T-helper 17 cell (primary cell): ENCODE data around the gene USP25. TPM values are rescaled to one million over a fixed set of nuclear protein-coding genes. Genes with fewer than 3 reads are reported as not detected.
"Not testable (repeated sequence)": the region's sequence is repeated elsewhere in the genome, so short reads cannot be mapped to it uniquely, and the experiment has no call there.

ENCODE experiments used
- ATAC-seq: fragments of 150-1000 bp; cut with Tn5 transposase; 2 replicates; pipeline ENCODE4 v1.10.0; 2021; ENCODE audit warnings: mild to moderate bottlenecking, moderate library complexity
- DNase-seq, 3 donors: peaks; one replicate each; pipeline versions ENCODE4 v3.0.0 to v3.0.0-alpha.2; 2020 to 2021
- H3K9me3 ChIP-seq: one replicate; pipeline ENCODE4 v1.7.0; 2013; ENCODE audit warnings: low read length, mild to moderate bottlenecking; ENCODE audit not compliant: control insufficient read depth, poor library complexity, severe bottlenecking
- H3K27ac Mint-ChIP-seq: one replicate; pipeline ENCODE4 v1.8.0; 2022; ENCODE audit warnings: mild to moderate bottlenecking, moderate library complexity, mixed read lengths
- H3K27me3 Mint-ChIP-seq: one replicate; pipeline ENCODE4 v1.8.0; 2022; ENCODE audit warnings: mixed read lengths
- H3K36me3 Mint-ChIP-seq: one replicate; pipeline ENCODE4 v1.8.0; 2022; ENCODE audit warnings: low read depth, mixed read lengths
- H3K4me1 Mint-ChIP-seq: one replicate; pipeline ENCODE4 v1.8.0; 2022; ENCODE audit warnings: mild to moderate bottlenecking, mixed read lengths
- H3K4me3 Mint-ChIP-seq: one replicate; pipeline ENCODE4 v1.8.0; 2022; ENCODE audit warnings: mild to moderate bottlenecking, moderate library complexity, mixed read lengths
- total RNA-seq, 4 donors: library from RNA in 2 of 4; stranded (reverse) in 2 of 4; gene quantifications; one replicate each; pipeline ENCODE4 v1.2.3 and lab custom pipeline; 2022 to 2026

USP25 gene
- total RNA-seq, 2 donors from 2014 or later = 52.0 to 66.7 TPM

DNA sequence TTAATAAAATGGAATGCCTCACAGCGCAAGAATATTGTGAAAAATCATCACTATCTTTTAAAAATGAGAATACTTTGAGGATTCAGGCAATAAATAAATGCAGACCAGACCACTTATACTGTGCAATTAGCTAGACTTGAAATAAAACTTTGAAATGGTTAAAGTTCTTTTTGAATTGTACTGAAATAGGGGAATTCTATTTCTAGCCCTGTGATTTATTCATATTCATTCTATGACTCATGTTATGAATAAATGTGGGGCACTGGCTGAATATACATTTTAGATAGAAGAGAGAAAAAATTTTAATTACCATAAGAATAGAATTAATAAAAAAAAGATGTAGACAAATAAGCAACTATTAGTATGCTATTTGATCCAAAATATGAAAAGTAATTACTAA, 16.4 kb upstream of the USP25 start:
- Mint-ChIP-seq H3K27ac (no peak overlapping the region), H3K4me3 (no peak overlapping the region), H3K27me3 (peaks cover 15% of the 10 kb centered on the region), H3K4me1 (no peaks in the 10 kb centered on the region), H3K36me3 (peaks cover 4% of the 10 kb centered on the region)
- no peak for DNase-seq
- ATAC-seq = no peak
- H3K9me3 ChIP-seq = no peaks in the 10 kb centered on the region

GRCh38 chr21:15718711-15719110, 11.1 kb upstream of the USP25 start:
- no peaks in the 10 kb centered on the region for H3K9me3 ChIP-seq
- no peak for DNase-seq
- Mint-ChIP-seq H3K4me3 (no peak overlapping the region), H3K36me3 (no peaks in the 10 kb centered on the region), H3K4me1 (no peaks in the 10 kb centered on the region), H3K27me3 (no peaks in the 10 kb centered on the region), H3K27ac (no peak overlapping the region)
- no peak for ATAC-seq

- Mint-ChIP-seq H3K4me1 (no peaks in the 10 kb centered on the region), H3K27ac (no peak overlapping the region), H3K4me3 (no peak overlapping the region), H3K27me3 (no peaks in the 10 kb centered on the region), H3K36me3 (no peaks in the 10 kb centered on the region)
- DNase-seq (no peak), ATAC-seq (no peak)
- no peaks in the 10 kb centered on the region for H3K9me3 ChIP-seq
Observed at GRCh38 chr21:15719976-15720375, 9.8 kb upstream of the USP25 start.

- ATAC-seq (no peak), DNase-seq (no peak)
- Mint-ChIP-seq H3K27me3 (no peaks in the 10 kb centered on the region), H3K36me3 (no peaks in the 10 kb centered on the region), H3K4me1 (peaks cover 3% of the 10 kb centered on the region), H3K27ac (no peak overlapping the region), H3K4me3 (no peak overlapping the region)
- no peaks in the 10 kb centered on the region for H3K9me3 ChIP-seq
Observed at GRCh38 chr21:15722591-15723324, 7.0 kb upstream of the USP25 start.

DNA sequence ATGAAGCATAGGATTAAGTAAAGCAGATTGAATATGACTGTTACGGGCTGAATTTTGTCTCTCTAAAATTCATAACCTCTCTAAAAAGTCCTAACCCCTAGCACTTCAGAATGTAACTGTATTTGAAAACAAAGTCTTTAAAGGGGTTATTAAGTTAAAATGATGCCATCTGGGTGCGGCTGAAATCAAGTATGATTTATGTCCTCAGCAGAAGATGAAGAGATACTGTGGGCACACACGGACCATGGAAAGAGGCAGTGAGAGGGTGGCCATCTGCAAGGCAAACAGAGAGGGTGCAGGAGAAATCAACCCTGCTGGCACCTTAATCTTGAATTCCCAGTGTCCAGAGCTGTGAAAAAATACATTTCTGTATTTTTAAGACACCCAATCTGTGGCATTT, 3.8 kb upstream of the USP25 start:
- no peaks in the 10 kb centered on the region for H3K9me3 ChIP-seq
- H3K27me3 Mint-ChIP-seq = no peaks in the 10 kb centered on the region
- ATAC-seq (no peak), DNase-seq (no peak)
- no peaks in the 10 kb centered on the region for H3K36me3 Mint-ChIP-seq
- H3K27ac Mint-ChIP-seq = no peak overlapping the region
- H3K4me3 Mint-ChIP-seq = no peak overlapping the region
- H3K4me1 Mint-ChIP-seq = peaks cover 7% of the 10 kb centered on the region

GRCh38 chr21:15728046-15728445, 1.7 kb upstream of the USP25 start:
- no peak overlapping the region for H3K27ac Mint-ChIP-seq
- H3K4me1 Mint-ChIP-seq = peaks cover 16% of the 10 kb centered on the region
- no peaks in the 10 kb centered on the region for H3K36me3 Mint-ChIP-seq

DNA sequence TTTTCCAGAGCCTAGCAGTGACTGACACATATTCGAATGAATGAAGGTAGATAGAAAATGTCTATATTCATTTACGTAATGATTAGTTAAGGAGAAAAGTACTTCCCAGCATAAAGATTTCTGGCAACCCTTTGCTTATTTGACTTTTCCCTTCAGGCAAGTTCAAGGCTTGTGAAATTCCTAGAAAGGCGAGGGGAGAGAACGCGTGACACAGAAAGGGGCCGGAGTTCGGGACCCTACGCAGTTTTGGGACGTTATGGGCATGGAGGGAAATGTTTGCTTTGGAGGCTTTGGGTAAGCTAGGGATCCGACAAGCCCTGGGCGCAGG, 472 bp upstream of the USP25 start:
- Mint-ChIP-seq H3K4me1 (peaks cover 21% of the 10 kb centered on the region), H3K27ac (peak overlapping the region; percentile 21), H3K36me3 (no peaks in the 10 kb centered on the region), H3K4me3 (peak overlapping the region; percentile 83), H3K27me3 (no peaks in the 10 kb centered on the region)
- no peaks in the 10 kb centered on the region for H3K9me3 ChIP-seq
- ATAC-seq (no peak), DNase-seq (no peak)

More at GRCh38 chr21:15728046-15728445, 1.7 kb upstream of the USP25 start:
- DNase-seq (no peak), ATAC-seq (no peak)
- H3K27me3 Mint-ChIP-seq = no peaks in the 10 kb centered on the region
- no peak overlapping the region for H3K4me3 Mint-ChIP-seq
- no peaks in the 10 kb centered on the region for H3K9me3 ChIP-seq

DNA sequence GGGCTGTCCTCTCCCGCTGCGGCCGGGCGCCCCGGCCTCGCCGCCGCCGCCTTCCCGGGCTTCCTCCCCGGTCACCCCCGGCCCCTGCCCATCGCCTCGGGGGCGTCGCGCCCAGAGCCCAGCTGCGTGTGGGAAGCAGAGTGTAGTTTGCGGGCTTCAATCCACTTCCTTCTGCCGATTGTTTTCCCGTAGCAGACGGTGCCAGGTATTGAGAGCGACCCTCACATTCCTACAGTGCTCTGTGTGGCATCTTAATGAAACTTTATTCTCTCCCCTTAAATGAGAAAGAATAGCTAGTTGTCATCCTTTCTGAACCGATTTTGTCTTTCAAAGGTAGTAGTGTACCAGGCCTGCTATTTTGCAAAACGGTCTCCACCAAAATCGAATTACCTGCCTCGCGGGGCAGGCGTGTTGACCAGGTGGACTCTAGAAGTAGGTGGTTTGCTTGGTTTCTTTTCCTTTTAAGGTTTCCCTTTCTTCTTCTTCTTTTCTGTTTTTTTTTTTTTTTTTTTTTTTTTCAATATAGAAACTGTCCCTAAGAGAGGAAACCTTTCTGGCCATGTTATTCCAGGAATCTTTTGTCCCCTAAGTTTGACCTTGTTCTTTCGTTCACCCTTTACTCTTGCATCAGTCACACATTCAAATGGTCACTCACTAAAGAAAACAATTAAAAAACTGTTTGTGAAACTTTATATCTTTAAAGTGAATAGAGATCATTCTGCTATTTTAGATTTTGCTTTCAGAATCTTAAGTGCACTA, 881 bp downstream of the USP25 start:
- DNase-seq = no peak
- no peaks in the 10 kb centered on the region for H3K9me3 ChIP-seq
- Mint-ChIP-seq H3K4me3 (peak overlapping the region; percentile 98), H3K4me1 (peaks cover 26% of the 10 kb centered on the region), H3K27ac (peak overlapping the region; percentile 90), H3K27me3 (no peaks in the 10 kb centered on the region), H3K36me3 (no peaks in the 10 kb centered on the region)
- no peak for ATAC-seq

DNA sequence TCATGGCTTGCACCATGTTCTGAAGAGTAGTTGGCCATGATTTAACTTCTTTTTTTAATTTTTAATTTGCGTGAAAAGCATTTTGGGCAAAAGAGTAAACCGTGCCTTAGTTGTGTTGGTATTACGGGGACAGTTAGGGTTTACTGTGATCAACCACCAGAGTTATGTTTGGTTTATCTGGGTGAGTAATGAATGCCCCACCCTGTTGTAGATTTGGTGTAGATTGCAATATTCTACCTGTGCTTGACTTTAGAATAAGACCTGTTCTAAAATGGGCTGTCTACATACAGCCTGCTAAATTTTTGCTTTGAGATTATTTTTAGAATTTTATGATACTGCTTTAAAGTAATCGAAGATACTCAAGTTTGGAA, 1.4 kb downstream of the USP25 start:
- no peaks in the 10 kb centered on the region for H3K36me3 Mint-ChIP-seq
- H3K9me3 ChIP-seq = no peaks in the 10 kb centered on the region
- peaks cover 31% of the 10 kb centered on the region for H3K4me1 Mint-ChIP-seq
- DNase-seq (no peak), ATAC-seq (no peak)
- H3K27me3 Mint-ChIP-seq = no peaks in the 10 kb centered on the region
- H3K4me3 Mint-ChIP-seq = peak overlapping the region; percentile 98
- peak overlapping the region; percentile 90 for H3K27ac Mint-ChIP-seq

GRCh38 chr21:15732290-15732995, 2.7 kb downstream of the USP25 start:
- peak; percentile 43 for ATAC-seq
- H3K36me3 Mint-ChIP-seq = no peaks in the 10 kb centered on the region
- no peaks in the 10 kb centered on the region for H3K9me3 ChIP-seq
- peak overlapping the region; percentile 98 for H3K4me3 Mint-ChIP-seq
- H3K27ac Mint-ChIP-seq = peak overlapping the region; percentile 90
- no peaks in the 10 kb centered on the region for H3K27me3 Mint-ChIP-seq
- no peak for DNase-seq
- H3K4me1 Mint-ChIP-seq = peaks cover 36% of the 10 kb centered on the region

DNA sequence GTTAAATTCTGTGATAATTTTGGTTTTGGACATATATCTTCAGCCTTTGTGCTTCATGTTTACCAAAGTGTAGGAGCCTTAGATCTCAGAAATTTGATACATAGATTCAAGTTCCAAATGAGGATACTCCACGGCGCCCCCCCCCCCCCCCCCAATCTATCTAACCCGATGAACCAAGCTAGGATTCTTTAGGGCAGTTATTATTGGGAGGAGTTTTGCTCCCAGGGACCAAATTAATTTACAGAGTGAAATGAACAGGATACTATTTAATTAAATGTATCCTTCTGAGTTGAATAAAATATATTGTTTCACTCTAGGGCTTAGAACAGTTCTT, 3.2 kb downstream of the USP25 start:
- Mint-ChIP-seq H3K4me1 (peaks cover 36% of the 10 kb centered on the region), H3K27ac (peak overlapping the region; percentile 90)

GRCh38 chr21:15735409-15735808, 5.6 kb downstream of the USP25 start:
- Mint-ChIP-seq H3K36me3 (no peaks in the 10 kb centered on the region), H3K27ac (peak overlapping the region; percentile 89), H3K27me3 (no peaks in the 10 kb centered on the region), H3K4me1 (peaks cover 53% of the 10 kb centered on the region), H3K4me3 (no peak overlapping the region)
- H3K9me3 ChIP-seq = no peaks in the 10 kb centered on the region
- no peak for DNase-seq
- no peak for ATAC-seq

More for the DNA sequence above, 3.2 kb downstream of the USP25 start:
- DNase-seq (no peak), ATAC-seq (no peak)
- H3K9me3 ChIP-seq = no peaks in the 10 kb centered on the region
- Mint-ChIP-seq H3K4me3 (peak overlapping the region; percentile 83), H3K36me3 (no peaks in the 10 kb centered on the region), H3K27me3 (no peaks in the 10 kb centered on the region)

- Mint-ChIP-seq H3K27ac (peak overlapping the region; percentile 89), H3K4me1 (peaks cover 55% of the 10 kb centered on the region), H3K4me3 (peak overlapping the region; percentile 80)
- DNase-seq, H3K36me3 Mint-ChIP-seq, H3K9me3 ChIP-seq, H3K27me3 Mint-ChIP-seq, ATAC-seq: not testable (repeated sequence)
Observed at GRCh38 chr21:15735931-15736330, 6.1 kb downstream of the USP25 start.
